K562 (cell line): Measurements from ENCODE around the gene BLZF1. TPM values are rescaled to one million over a fixed set of nuclear protein-coding genes. Genes with fewer than 3 reads are reported as not detected.

ENCODE experiments used
- ARID1B ChIP-seq: fragments of 450-650 bp; IDR thresholded peaks from 2 replicates; pipeline ENCODE4 v1.6.1; 2016; ENCODE audit warnings: antibody characterized with exemption, mild to moderate bottlenecking, inconsistent platforms
- ARID3A ChIP-seq: IDR thresholded peaks from 2 replicates; pipeline ENCODE4 v1.6.1; 2012; ENCODE audit warnings: low read depth, low read length, improper control_type of control experiment, borderline replicate concordance
- ATF3 ChIP-seq, 2 experiments: fragments of 450-650 bp in 1 of 2; sonication (generic) in 1 of 2; formaldehyde crosslinking in 1 of 2; IDR thresholded peaks in 1 of 2; conservative IDR thresholded peaks in 1 of 2; 2 replicates each; pipeline versions ENCODE4 v1.6.1 to v1.8.1; 2016 to 2023; ENCODE audit warnings: mild to moderate bottlenecking in 2 of 2, moderate library complexity in 2 of 2, inconsistent platforms in 1 of 2, missing genetic modification reagents in 1 of 2
- CBFA2T2 ChIP-seq: fragments of 450-650 bp; conservative IDR thresholded peaks from 2 replicates; pipeline ENCODE4 v1.6.1; 2017; ENCODE audit warnings: mild to moderate bottlenecking
- ESRRB ChIP-seq: fragments of 250-450 bp; sonication (Bioruptor Pico); IDR thresholded peaks from 2 replicates; pipeline ENCODE4 v1.5.0; 2020; ENCODE audit warnings: mild to moderate bottlenecking, moderate library complexity, borderline replicate concordance
- FIP1L1 ChIP-seq: fragments of 200-400 bp; formaldehyde crosslinking; IDR thresholded peaks from 2 replicates; pipeline ENCODE4 v1.6.1; 2018; ENCODE audit warnings: mild to moderate bottlenecking, low read depth, low read length; ENCODE audit not compliant: poor library complexity, severe bottlenecking
- FOSL1 ChIP-seq: fragments of 200-800 bp; sonication (Bioruptor generic); conservative IDR thresholded peaks from 2 replicates; pipeline ENCODE4 v1.6.1; 2016; ENCODE audit warnings: missing genetic modification characterization, missing compliant biosample characterization
- HDAC2 ChIP-seq: fragments of 450-650 bp; IDR thresholded peaks from 2 replicates; pipeline ENCODE4 v1.6.1; 2016; ENCODE audit warnings: mild to moderate bottlenecking
- JUN ChIP-seq, 2 experiments: sonication (generic) in 1 of 2; formaldehyde crosslinking in 1 of 2; IDR thresholded peaks; 2 replicates each; pipeline versions ENCODE4 v1.6.1 to v1.8.0; 2012 to 2022; ENCODE audit warnings: borderline replicate concordance in 2 of 2, mild to moderate bottlenecking in 2 of 2, improper control_type of control experiment in 1 of 2, low read depth in 1 of 2, low read length in 1 of 2, missing genetic modification reagents in 1 of 2
- MECOM ChIP-seq: fragments of 250-450 bp; sonication (Bioruptor Pico); IDR thresholded peaks from 2 replicates; pipeline ENCODE4 v1.8.0; 2022; ENCODE audit warnings: inconsistent platforms
- NKRF ChIP-seq: fragments of 450-650 bp; IDR thresholded peaks from 2 replicates; pipeline ENCODE4 v1.6.1; 2016; ENCODE audit warnings: borderline replicate concordance
- NR3C1 ChIP-seq: sonication (generic); formaldehyde crosslinking; IDR thresholded peaks from 2 replicates; pipeline ENCODE4 v1.8.1; 2022; ENCODE audit warnings: missing genetic modification reagents
- NRF1 ChIP-seq, 2 experiments: fragments of 450-650 bp; IDR thresholded peaks in 1 of 2; conservative IDR thresholded peaks in 1 of 2; 2 replicates each; pipeline ENCODE4 v1.6.1; 2014; ENCODE audit warnings: mild to moderate bottlenecking in 2 of 2
- PKNOX1 ChIP-seq: fragments of 450-650 bp; IDR thresholded peaks from 2 replicates; pipeline ENCODE4 v1.6.1; 2016
- POLR2B ChIP-seq: fragments of 450-650 bp; IDR thresholded peaks from 2 replicates; pipeline ENCODE4 v1.6.1; 2018; ENCODE audit warnings: low read depth; ENCODE audit not compliant: partially characterized antibody
- RBM25 ChIP-seq: fragments of 200-400 bp; formaldehyde crosslinking; IDR thresholded peaks from 2 replicates; pipeline ENCODE4 v1.6.1; 2018; ENCODE audit warnings: low read length, low read depth, moderate library complexity; ENCODE audit not compliant: severe bottlenecking
- SIN3B ChIP-seq: fragments of 450-650 bp; IDR thresholded peaks from 2 replicates; pipeline ENCODE4 v1.6.1; 2017; ENCODE audit warnings: low read depth, mild to moderate bottlenecking, moderate library complexity
- SIX5 ChIP-seq, 2 experiments: IDR thresholded peaks; 2 replicates each; pipeline ENCODE4 v1.6.1; 2011; ENCODE audit warnings: low read length in 2 of 2, borderline replicate concordance in 1 of 2, low read depth in 1 of 2, mild to moderate bottlenecking in 1 of 2, moderate library complexity in 1 of 2; ENCODE audit not compliant: insufficient read depth in 1 of 2
- SLC30A9 ChIP-seq: fragments of 250-450 bp; sonication (Bioruptor Pico); IDR thresholded peaks from 2 replicates; pipeline ENCODE4 v1.8.0; 2022; ENCODE audit warnings: mild to moderate bottlenecking, moderate library complexity
- SOX6 ChIP-seq: fragments of 450-650 bp; IDR thresholded peaks from 2 replicates; pipeline ENCODE4 v1.6.1; 2014; ENCODE audit warnings: mild to moderate bottlenecking
- TCF3 ChIP-seq: sonication (generic); formaldehyde crosslinking; IDR thresholded peaks from 2 replicates; pipeline ENCODE4 v1.4.0; 2020; ENCODE audit warnings: mild to moderate bottlenecking, missing genetic modification reagents
- ZC3H4 ChIP-seq: sonication (generic); formaldehyde crosslinking; IDR thresholded peaks from 2 replicates; pipeline ENCODE4 v1.9.0; 2021; ENCODE audit warnings: missing genetic modification reagents, borderline replicate concordance
- ZFX ChIP-seq: sonication (generic); formaldehyde crosslinking; IDR thresholded peaks from 2 replicates; pipeline ENCODE4 v1.8.0; 2022; ENCODE audit warnings: mild to moderate bottlenecking, missing genetic modification reagents, moderate library complexity
- ZNF764 ChIP-seq: fragments of 250-450 bp; sonication (Bioruptor Pico); IDR thresholded peaks from 2 replicates; pipeline ENCODE4 v1.4.0; 2020; ENCODE audit warnings: low read depth, mild to moderate bottlenecking, moderate library complexity
- polyA plus RNA-seq, 8 experiments: library from polyadenylated mRNA; depleted of rRNA in 4 of 8; stranded (reverse) in 5 of 8; unstranded in 3 of 8; fragments of >200 nt; fragmentation: Nextera tagmentation in 2 of 8; fragmentation: Illumina TruSeq in 1 of 8; extraction: Ambion mirVana in 2 of 8; extraction: Trizol in 1 of 8; gene quantifications; 2 replicates each; pipeline versions ENCODE4 v1.2.1 to v1.2.3, GENCODE V29; 2011 to 2014; ENCODE audit warnings: inconsistent platforms in 1 of 8, missing spikeins in 1 of 8
- total RNA-seq, 7 experiments: library from RNA; depleted of rRNA in 6 of 7; stranded (reverse); fragments of >200 nt in 6 of 7; fragmentation: Illumina TruSeq in 2 of 7; extraction: Trizol in 2 of 7; gene quantifications; 2 replicates each; pipeline versions ENCODE4 v1.2.1 to v1.2.3, GENCODE V29; 2011 to 2021; ENCODE audit warnings: low replicate concordance in 1 of 7

The BLZF1 gene
- total and polyA plus RNA-seq, 9 of the 15 experiments (the other 6 are each of a cell fraction or from before 2014, with no cell fraction given) = 20.5 to 32.8 (median 25.3) TPM

GRCh38 chr1:169326956-169327268, 41.1 kb upstream of the BLZF1 start (continued):
- TF ChIP-seq PKNOX1 (peak; percentile 61), ATF3 (IDR thresholded peaks at IDR 0.05) (peak; percentile 55), ATF3 (CRISPR knock-in tag; conservative IDR thresholded peaks at IDR 0.05) (no peak), NKRF (no peak), TCF3 (CRISPR knock-in tag) (peak; percentile 64), POLR2B (no peak), FOSL1 (tag) (peak; percentile 68), ZC3H4 (no peak), FIP1L1 (no peak), MECOM (CRISPR knock-in tag) (no peak), SLC30A9 (CRISPR knock-in tag) (no peak), ARID3A (0 out of 2 replicates have a peak, but pooled peaks have one; percentile 9), CBFA2T2 (peak; percentile 30; the same call in 1 of the 2 replicates), ESRRB (CRISPR knock-in tag) (no peak), HDAC2 (no peak), ZFX (CRISPR knock-in tag) (no peak), ARID1B (peak; percentile 75), ZNF764 (no peak), NR3C1 (CRISPR knock-in tag) (no peak), NRF1 (conservative IDR thresholded peaks at IDR 0.05 in 1 of 2, IDR thresholded peaks at IDR 0.05 in 1 of 2) (no peak), SIN3B (no peak), SIX5 (IDR thresholded peaks at IDR 0.05; ENCODE audit: borderline replicate concordance in 1 of 2, insufficient read depth in 1 of 2, low read depth in 1 of 2, low read length in 2 of 2) (no peak), RBM25 (no peak), JUN (IDR thresholded peaks at IDR 0.05; ENCODE audit: borderline replicate concordance, low read depth, low read length) (peak; percentile 24; the same call in 1 of the 2 replicates), JUN (CRISPR knock-in tag; IDR thresholded peaks at IDR 0.05; ENCODE audit: borderline replicate concordance) (no peak), SOX6 (no peak)
